NCI-H526 treated with DMSO at 0.1 percent for 48 hours (cell line): ENCODE results near the gene SOX21.

Experiments used
- DNase-seq: peaks from one replicate; lab custom pipeline; 2025; lab: John Stamatoyannopoulos, UW

SOX21 gene

DNA sequence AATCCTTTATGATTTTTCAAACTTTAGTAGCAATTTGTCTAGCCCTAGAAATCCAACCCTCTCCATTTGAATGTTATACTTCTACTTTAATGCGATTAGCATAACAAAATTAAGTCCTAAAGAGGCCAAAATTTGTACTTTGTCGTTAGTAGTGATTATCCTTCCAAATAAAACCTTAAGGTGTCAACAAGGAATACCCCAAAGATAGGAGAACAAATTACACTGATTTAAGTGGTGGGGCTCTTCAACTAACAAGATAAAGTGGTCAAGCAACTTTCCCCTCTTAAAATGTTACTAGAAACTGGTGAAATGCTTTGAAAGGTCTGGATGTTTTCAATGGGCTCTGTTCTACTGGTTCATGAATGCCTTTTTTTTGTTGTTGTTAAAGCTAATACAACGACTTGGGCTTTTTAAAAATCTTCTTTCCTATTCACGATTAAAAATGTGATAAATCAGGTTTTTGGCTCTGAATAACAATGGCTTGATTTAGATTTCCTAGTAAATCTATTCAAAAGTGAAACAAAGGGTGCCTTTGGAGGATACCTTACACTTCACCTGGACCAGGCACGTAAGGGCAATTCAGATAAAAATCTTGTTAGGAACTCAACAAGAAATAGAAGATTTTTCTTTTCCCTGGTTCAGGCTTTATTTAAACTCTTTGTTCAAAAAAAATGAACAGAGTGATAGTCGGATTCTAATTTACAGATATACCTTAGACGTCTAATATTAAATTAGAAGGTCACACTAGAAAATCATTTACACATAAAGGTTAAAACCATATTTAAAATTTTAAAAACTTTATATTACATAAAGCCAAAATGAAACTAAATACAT lies 3.1 kb downstream of the SOX21 start:
- DNase-seq = peak; percentile 16

DNA sequence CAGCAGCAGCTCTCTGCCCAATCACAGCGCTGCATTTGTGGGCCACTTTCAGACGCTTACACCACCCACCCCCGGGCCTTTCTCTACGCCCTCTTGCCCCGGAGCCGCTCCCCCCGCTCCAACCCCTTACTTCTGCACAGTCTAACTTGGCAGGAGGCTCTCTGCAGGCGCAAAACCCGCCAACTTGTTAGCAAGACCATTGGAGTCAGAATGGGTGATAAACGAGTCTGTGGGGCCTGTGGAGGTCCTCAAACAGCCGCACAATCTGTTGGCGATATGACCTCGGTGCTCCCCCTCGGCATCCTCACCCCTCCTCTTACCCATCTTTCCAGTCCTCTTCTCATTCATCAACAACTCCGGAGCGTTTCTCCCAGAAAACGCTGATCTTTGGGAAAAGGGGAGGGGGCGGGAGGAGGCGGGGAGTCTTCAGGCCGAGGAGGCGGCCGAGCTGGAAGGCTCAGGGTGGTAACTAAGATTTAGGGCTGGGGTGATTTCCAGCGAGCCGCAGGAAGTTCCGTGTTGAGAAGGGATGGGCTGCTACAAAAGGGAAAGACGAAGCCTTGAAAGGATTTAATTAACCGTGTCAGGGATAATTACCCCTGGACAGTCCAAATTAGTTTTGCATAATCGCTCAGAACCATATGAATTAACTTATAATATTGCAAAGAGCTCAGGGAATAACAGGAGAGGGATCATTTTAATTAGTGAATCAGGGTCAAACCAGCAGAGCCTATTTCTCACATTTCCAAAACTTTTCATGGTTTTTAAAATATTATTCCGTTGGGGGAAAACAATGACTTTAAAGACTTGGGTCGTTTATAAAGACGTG lies 4.1 kb downstream of the SOX21 start:
- no peak for DNase-seq

DNA sequence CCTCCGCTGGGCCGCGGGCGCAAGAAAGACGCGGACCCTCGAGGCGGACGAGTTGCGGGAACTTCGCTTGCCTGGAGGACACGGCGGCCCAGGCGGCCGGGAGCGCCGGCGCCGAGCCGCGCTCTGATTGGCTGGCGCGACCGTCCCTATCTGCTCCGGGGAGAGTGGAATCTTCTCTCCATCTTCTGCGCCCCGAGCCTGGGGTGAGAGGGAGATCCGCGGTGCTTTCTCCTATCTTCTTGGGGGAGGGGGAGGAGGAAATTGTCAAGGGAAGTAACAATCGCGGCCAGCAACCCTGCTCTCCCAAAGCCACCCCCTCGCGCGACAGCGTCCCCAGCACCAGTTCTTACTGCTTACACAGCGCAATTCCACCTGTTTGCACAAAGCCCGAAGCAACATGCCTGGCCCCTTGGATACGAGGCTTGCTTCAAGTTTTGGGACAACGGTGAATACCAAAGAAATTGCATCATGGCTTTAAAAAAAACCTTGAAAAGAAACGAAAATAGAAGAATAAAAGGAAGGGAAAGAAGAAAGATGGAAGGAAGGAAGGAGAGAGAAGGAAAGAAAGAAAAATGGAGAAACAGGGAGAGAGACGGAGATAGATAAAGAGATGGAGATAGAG lies 4.8 kb downstream of the SOX21 start:
- no peak for DNase-seq

DNA sequence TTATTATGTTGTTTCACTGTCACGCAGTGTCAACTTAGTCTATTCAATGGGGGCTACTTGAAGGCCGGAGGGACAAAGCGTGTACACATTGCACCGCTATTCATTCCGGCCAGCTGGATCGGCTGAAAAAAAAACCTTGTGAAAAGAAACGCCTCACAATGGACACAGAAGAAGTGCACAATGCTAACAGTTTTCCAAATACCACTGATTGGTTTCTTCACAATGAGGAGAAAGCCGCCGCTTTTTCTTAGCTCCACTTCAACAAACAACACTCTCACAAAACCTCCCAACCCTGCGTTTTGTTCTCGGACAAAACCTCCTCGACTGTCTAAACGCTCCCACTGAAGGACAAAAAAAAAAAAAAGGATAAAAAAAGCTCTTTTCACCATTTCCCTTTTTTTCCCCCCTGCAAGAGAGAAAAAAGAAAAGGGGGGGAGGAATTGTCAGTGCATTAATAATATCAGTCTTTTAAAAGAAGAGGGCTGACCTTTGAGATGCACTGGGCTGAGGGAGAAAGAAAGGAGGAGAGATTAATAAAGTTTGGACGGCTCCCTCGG lies 5.4 kb downstream of the SOX21 start:
- no peak for DNase-seq

DNA sequence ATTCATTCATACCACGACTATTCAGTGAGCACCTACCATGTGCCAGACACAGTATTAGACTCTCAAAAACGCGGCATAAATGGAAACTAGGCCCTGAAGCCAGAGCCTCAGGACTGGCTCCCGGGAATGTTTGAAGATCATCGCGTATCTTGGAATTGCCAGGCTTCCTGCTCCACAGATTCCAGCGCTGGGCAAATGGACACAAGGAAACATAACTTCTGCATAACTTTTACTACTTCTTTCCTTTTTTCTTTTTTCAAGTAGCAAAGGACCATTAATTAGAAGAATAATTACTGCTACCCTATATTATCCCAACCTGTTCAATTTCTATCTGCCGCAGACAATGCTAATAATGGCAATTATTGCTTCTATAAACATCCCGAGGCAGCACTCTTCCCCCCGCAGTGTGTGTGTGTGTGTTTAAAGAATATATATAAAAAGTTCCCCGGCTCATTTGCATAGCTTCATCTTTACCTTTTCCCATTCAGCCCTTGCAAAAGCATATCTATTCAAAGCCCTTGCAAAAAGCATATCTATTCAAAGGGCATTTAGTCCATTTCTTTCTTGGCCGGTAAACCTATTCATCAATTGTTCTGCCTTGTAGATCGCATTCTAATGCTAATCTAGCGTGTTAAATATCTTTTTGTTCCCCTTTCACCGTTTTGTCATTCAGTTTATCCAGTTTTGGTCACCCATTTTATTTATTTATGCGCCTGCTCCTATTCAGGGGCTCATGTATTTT lies 6.1 kb downstream of the SOX21 start:
- no peak for DNase-seq

DNA sequence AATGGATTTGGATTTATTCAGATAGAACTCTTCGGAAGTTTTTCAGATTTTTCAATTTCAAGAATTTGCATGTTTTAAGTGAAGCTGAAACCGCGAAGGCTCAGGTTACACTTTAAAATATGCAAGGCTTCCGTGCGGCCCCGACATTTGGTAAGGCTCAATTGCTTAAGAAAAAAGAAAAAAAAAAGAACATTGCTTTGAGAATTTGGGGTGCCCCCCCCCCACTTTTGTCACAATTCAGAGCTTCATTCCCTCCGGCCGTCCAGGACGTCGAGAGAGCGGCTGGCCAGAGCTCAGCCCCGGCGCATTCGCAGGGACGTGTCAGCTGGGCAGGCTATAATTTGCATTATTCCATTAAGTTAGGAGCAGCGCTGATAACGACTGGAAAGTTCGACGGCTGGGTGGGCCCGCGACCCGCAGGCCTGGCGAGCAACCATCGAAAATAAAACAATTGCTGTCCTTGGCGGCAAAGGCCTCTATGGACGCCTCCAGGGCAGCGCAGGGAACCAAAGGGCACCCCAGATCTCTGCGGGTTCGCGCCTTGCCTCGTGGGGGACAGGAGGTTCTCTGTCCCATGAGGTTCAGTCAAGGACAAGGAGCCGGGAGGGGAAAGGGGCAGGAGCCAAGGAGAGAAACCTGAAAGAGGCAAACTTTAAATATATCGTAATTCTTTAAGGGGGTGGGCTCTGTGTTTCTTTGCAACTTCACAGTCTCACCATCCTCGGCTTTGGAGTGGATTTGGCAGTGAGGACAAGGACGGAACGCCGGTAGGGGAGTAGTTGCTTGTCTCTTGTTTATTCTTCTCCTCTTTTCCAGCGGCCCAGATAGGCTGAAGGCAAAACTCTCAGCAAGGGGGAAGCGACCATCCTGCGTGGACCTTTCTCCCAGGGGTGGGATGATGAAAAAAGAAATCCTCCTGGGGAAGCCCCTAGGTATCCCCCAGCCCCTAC lies 7.0 kb downstream of the SOX21 start:
- DNase-seq = peak; percentile 61

DNA sequence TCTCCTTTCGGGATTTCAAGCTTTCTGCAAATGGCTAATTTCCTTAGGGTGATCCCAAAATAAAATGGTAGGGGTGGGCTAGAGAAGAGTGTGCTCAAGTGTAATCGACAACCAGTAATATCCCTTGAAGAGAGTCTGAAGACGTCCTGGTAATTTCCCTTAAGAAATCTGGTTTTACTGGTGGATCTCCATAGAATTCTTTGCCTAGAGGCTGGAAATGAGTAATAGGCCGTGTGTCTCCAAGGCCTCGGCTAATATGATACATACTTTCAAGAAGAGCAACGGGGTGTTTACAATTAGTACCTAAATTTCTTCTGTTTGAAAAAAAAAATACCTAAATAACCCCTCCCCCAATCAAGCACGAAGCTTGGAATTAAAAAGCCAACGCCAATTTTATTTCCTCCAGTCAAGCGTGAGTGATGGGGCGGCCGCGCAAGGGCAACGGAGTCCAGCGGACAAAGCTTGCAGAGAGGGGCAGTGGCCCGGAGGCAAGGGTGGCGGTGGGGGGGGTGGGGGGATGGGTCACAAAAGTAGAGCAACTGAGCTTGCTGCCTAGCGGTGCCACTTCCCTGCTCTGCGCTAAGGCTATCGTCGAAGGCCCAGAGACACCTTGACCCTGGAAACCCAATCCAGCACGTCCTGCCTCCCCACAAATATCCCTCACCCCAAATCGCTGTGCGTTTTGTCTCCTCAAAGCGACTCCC lies 7.8 kb downstream of the SOX21 start:
- DNase-seq = no peak

DNA sequence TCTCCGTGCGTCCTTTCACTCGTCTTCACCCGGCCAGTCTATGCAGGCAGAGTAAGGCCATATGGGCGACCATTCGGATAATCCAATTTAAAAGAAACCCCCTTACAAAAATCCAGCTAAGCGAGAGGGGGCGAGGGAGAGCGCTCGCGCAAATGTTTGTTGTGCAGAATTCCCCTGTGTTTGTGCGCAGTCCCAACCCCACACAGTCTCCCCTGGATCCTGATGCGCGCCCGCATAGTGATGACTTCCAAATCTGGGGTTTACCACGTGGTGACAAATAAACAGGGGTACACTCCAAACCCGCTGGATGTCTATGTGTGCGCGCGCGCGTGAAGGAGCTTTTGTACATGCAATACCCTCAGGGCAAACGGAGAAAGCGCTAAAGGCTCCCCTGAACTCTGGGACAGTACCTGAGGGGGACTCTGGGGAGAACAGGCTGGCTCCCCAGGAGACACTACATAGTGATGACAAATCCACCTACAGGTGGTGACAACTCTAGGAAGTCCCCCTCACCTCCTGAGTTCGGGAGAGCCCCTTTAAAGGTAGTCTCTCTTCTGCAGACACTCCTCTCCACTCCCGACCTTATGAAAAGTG lies 8.5 kb downstream of the SOX21 start:
- no peak for DNase-seq

DNA sequence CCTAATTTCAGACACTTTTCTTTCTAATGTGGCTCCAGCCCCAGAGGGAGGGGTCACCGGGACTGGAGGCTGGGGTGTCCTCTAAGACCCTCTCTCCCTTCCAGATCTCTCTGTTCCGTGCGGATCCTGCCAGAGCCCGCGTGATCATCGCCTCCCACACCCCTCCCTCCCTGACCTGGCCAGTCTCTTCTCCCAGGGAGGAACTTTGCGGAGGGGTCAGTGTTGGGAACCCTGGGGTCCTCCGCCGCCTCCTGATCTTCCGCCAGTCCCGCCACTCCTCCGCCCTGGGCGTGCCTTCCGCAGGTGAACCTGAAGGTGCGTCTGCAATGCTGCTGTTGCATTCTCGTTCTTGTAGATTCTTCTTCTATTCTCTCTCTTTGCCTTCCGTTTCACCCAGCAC lies 9.1 kb downstream of the SOX21 start:
- no peak for DNase-seq

DNA sequence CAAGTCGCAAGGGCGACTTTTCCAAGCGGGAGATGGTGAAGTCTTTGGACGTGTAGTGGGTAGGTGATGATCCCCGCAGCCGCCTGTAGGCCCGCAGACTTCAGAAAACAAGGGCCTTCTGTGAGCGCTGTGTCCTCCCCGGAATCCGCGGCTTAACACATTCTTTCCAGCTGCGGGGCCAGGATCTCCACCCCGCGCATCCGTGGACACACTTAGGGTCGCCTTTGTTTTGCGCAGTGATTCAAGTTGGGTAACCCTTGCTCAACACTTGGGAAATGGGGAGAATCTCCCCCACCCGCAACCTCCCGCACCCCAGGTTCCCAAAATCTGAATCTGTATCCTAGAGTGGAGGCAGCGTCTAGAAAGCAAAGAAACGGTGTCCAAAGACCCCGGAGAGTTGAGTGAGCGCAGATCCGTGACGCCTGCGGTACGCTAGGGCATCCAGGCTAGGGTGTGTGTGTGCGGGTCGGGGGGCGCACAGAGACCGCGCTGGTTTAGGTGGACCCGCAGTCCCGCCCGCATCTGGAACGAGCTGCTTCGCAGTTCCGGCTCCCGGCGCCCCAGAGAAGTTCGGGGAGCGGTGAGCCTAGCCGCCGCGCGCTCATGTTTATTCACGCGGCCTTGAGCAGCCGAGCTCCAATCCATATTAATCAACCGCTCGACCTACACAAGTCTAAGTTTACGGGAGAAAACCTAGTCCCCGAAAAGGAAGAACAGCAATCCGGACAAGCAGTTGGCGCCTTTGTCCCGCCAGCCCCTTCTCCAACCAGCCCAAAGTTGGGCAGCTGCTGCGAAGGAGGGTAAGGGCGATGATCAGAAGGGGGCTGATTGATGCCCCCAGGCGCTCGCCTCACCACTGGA lies 9.9 kb downstream of the SOX21 start:
- DNase-seq = no peak

DNA sequence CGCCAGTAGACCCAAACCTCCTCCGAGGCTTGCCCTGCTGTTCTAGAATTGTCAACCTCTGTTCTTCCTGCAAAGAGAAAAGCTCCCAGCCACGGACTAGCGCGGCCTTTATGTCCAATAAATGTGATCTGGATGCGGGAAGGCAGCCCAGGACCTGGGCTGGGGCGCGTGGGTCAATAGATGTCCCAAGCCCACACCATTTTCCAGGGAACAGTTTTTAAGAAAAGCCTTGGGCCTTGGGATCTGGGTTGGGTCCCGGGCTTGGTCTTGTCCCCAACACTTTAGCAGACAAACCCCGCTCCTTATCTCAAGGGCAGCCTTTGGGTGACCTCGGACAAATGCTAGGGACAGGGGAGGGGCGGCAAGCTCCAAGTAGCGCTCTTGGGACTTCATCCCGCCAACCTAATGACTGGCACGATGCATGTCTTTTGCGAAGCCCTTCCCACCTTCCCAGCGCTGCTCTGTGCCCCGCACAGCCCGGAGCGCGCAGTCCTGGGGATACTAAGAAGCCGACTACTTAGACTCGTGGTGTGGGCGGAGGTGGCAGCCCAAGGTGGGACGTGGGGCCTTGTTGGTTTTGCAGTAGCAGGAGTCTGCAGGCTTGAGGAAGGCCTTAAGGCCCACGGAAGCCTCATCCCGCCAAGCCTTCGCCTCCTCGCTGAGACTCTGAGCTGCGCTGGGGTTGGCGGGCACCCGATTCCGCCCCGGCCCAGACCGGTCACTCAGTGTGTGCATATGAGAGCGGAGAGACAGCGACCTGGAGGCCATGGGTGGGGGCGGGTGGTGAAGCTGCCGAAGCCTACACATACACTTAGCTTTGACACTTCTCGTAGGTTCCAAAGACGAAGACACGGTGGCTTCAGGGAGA lies 10.8 kb downstream of the SOX21 start:
- DNase-seq = no peak

DNA sequence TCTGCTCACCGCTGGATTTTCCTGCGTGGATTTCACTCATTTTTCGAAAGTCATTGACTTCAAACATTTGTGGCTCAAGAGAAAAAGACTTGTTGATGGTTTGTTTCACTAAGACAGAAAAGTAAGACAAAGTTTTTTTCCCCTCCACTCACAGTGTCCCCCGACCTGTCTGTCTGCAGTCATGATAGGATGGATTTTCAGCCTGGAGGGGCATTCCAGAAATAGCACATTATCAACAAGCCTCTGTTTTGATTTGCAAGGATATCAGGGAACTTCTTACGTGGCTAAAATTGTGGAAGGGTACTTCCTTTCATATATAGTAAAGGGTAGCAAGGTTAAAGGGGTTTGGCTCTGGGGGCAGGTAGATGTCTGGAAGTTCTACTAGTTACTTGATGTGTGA lies 11.8 kb downstream of the SOX21 start:
- DNase-seq = no peak

DNA sequence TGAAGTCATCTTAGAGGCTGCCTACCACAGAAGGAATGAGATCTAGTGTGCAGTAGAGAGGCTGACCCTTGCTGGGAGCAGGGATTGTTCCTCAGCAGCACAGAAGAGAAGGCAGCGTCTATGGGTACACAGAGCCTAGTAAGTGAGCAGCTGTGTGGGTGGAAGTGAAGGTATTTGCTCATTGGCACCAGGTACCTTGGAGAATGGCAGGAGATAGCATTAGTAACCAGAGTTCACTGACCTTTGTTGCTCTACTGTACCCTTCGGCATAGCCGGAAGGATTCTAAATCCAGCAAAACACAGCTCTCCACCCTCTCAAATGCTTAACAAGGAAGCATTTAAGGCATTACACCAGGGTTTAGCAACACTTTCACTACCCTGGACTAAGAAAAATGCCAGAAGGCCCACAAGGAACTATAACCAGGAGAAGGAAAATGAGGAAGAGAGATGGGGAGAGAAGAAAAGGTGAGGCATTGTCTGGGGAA lies 12.3 kb downstream of the SOX21 start:
- no peak for DNase-seq

DNA sequence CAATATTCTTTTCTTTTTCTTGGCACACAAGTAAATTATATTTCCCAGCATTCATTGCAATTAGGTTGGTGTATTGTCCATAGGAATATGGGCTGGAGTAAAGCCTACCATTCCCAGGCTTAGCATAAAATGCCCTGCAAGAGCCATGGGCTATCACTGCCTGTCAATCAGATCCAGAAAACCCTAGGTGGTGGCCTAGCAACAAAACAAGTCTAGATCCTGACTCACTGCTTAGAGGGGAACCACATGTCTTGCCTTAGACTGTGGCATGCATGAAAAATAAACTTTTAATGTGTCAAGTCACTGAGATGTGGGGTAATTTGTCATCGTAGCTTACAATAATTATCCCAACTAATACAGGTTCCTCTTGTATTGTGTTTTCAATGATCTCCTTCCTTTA lies 16.2 kb downstream of the SOX21 start:
- no peak for DNase-seq

DNA sequence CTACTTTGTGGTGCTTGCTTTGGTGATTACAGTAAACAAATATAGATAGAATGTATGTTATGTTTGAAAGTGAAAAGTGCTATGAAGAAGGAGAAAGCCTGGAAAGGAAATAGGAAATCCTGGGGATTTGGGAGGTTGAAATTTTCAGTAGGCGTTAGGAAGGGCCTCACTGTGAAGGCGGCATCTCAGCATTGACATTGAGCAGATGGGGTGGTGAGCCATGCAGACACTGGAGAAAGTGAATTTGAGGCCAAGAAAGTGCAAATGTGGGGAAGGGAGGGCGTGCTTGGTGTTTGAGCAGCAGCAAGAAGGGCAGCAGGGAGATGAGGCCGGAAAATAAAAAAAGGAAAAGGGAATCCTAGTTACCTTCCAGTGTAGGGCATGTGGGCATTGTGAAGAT lies 20.3 kb downstream of the SOX21 start:
- no peak for DNase-seq

DNA sequence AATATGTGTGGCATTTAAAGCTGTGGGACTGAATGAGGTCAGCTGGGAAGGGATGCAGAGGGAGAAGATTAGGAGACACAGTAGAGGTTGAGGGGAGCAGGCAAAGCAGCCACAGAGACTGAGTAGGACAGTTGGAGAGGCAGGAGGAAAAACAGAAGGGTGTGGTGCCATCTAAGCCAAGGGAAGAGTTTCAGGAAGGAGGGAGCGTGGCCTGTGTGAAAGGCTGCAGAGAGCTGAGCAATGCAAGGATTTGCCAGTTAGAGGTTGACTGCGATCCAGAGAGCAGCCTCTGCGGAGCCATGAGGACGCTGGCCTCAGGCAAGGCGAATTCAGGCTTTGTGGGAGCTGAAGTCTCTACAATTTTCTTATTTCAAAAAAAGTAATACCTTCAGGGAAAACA lies 28.9 kb downstream of the SOX21 start:
- DNase-seq = no peak

DNA sequence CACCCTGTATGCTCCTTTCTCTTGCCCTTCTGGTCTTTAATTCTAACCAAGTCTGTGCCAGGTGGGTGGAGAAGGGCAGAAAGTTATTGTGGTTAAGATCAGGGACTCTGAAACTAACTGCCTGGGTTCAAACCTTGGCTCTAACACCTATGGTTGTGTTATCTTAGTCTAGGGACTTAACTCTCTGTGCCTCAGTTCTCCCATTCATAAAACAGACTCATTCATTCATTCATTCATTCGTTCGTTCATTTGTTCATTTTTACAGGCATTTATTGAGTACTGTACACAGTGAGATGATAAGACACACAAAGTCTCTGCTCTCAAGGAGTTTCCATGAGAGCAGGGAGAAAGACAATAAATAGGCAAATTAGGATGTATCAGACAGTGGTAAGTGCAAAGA lies 30.1 kb downstream of the SOX21 start:
- no peak for DNase-seq

DNA sequence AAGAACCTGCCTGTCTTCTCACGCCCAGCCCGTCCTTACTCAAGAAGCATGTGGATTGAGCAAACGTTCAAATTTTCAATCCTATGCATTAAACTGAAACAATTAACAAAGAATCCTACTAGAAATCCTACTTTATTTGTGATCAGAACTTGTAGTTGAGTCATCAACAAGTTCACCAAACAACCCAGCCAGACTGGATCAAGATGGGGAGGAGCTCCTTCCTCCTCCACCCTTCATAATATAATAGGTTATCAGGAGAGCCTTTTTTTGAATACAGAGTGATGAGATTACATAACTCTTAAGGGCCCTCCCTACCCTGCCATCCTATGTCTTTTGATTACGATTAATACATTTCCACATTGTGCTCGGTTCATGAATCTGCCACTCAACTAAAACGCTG lies 32.7 kb downstream of the SOX21 start:
- no peak for DNase-seq
